ENCODE data around the gene SYCP3.

Gene SYCP3

DNA sequence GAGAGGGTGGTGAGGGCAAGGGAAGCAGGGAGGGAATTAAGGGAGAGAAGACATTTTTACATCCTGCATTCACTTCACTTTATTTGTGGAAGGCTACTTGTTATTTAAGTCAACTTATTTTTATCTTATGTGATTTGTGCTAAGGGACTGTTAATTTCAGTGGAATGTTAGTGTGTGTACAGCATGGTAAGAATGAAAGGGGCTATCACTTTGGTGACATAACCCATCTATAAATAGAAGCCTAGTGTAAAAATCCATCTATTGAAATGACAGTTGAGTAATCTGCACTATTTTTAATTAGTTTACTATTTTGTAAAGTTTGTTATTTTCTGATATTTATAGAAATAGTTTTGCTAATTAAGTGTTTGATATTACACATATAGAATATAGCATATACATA is 58.6 kb downstream of the SYCP3 start:
- DNase-seq (ENCODE audit: low read depth in 2 of 3, low spot score in 1 of 3): no peak

DNA sequence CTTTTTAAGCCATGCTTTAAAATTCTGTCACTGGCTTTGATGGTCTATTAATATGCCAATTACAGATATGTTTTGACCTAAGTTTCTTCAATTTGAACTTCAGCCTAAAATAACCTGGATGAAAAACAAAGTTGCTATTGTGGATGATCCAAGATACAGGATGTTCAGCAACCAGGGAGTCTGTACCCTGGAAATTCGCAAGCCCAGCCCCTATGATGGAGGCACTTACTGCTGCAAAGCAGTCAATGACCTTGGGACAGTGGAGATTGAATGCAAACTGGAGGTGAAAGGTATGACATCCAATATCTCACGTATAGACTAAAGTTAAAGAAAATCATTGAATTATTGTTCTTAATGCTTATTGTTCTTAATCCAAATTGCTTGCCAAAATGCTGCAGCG is 59.0 kb downstream of the SYCP3 start:
- no peak for DNase-seq (ENCODE audit: low read depth in 2 of 3, low spot score in 1 of 3)
